ENCODE data around the gene RNF130.

Gene RNF130

DNA sequence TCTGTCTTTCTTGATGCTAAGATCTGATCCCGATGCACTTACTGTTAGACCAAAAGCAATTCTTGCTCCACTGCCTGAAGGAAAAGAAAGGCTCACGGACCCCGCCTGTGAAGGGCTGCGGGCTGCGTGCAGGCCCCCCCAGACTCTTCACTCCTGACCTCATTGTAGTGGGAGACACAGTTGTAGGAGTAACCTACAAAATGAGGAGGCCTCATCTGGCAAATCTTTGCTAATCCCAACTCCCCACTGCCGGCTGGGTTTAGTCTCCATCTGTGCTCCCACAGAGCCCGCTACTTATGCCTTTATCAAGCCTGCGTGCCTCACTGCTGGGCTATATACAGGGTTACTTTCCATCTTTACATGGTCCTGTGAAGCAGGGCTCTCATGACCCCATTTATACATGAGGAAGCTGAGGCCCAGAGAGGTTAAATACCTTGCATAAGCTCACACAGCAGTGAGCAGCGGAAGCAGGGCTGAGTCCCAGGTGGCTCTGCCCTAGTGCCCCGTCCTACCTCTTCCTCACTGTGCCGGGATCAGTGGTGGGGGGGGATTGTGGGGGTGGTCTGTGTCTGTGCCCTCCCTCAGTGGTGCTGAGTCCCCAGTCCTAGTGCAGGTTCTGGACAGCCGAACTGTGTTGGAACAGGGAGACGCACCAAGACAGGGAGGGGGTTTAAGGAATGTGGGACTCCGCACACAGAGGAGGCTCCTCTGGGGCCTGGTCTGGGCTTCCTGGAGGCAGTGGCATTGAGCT, 43.9 kb upstream of the RNF130 start:
- Histone ChIP-seq H3K4me1 (peaks cover 26% of the 10 kb centered on the region), H4K20me1 (no peaks in the 10 kb centered on the region), H3K27ac (no peak overlapping the region; the same call in 1 of the 2 replicates), H3K27me3 (no peaks in the 10 kb centered on the region), H3K9ac (no peak overlapping the region), H3K36me3 (no peaks in the 10 kb centered on the region), H3K4me3 (no peak overlapping the region), H3K9me3 (no peaks in the 10 kb centered on the region), H3K4me2 (peak overlapping the region; percentile 17)
- TF ChIP-seq Cebpa-rat (IDR thresholded peaks at IDR 0.05) = no peak

DNA sequence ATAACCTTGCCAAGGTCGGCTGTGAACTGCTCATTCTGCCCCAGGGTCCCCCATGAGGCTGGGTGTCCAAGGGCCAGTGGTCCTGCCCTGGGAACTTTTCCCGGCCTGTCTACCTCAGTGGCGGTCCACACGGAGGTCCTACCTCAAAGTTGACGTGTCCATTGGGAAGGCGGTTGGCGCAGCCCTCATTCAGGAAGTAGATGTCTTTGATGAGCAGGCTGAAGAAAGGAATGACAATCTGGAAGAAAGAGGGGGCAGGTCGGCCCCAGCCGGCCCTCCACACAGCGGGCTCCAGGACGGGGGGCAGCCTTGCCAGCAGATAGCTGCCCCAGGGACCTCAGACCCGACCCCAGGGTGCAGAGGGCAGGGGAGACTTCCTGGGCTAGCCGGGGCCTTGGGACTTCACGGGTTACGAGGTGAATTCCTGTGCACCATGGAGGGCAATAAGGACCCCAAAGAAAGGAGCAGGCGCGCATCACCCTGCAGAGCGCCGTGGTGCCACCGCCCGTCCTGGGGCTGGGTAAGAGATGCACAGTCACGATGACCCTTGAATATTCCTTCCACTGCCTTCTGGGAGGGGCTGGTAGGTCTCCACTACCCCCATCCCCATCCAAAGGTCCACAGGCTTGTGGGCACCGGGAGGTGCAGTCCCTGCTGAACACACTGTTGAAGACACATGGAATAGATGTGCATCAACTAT, 42.9 kb upstream of the RNF130 start:
- H3K4me3 ChIP-seq = no peak overlapping the region

DNA sequence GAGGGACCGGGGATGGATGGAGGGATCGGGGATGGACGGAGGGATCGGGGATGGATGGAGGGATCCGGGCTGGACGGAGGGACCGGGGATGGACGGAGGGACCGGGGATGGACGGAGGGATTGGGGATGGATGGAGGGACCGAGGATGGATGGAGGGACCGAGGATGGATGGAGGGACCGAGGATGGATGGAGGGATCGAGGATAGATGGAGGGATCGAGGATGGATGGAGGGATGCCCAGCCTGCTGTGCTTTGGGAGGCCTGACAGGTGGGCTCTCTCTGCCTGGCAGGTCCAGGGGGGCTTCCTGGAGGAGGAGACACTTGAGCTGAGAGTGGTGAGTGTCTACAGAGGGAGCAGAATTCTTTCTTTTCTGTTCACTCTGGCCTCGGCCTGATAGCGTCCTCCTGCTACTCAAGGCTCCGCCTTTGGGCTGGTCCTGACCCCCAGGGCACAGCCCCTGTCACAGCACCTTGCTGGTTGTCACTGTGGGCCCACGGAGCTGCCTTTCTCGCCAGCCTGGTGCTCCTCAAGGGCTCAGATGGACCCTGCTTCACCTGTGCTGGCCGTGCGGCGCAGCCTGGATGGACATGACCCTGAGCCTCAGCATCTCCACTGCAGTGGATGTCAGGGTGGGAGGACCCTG, 42.2 kb upstream of the RNF130 start:
- peaks cover 26% of the 10 kb centered on the region for H3K4me1 ChIP-seq
- TF ChIP-seq Cebpa-rat (IDR thresholded peaks at IDR 0.05) = no peak
- H3K36me3 ChIP-seq = no peaks in the 10 kb centered on the region
- H3K9me3 ChIP-seq = 0 out of 2 replicates have a peak, but pooled peaks cover under 1% of the 10 kb centered on the region
- no peak overlapping the region for H3K4me3 ChIP-seq
- no peak overlapping the region for H3K4me2 ChIP-seq
- H3K9ac ChIP-seq = no peak overlapping the region
- H3K27me3 ChIP-seq = no peaks in the 10 kb centered on the region
- H4K20me1 ChIP-seq = no peaks in the 10 kb centered on the region
- no peak overlapping the region for H3K27ac ChIP-seq

More for the DNA sequence above, 42.9 kb upstream of the RNF130 start:
- peak overlapping the region; percentile 17; the same call in 1 of the 2 replicates for H3K4me2 ChIP-seq
- no peak overlapping the region for H3K27ac ChIP-seq
- no peak overlapping the region for H3K9ac ChIP-seq
- TF ChIP-seq Cebpa-rat (IDR thresholded peaks at IDR 0.05) = no peak
- no peaks in the 10 kb centered on the region for H3K36me3 ChIP-seq
- no peaks in the 10 kb centered on the region for H4K20me1 ChIP-seq
- H3K4me1 ChIP-seq = peaks cover 26% of the 10 kb centered on the region
- no peaks in the 10 kb centered on the region for H3K27me3 ChIP-seq
- H3K9me3 ChIP-seq = no peaks in the 10 kb centered on the region

DNA sequence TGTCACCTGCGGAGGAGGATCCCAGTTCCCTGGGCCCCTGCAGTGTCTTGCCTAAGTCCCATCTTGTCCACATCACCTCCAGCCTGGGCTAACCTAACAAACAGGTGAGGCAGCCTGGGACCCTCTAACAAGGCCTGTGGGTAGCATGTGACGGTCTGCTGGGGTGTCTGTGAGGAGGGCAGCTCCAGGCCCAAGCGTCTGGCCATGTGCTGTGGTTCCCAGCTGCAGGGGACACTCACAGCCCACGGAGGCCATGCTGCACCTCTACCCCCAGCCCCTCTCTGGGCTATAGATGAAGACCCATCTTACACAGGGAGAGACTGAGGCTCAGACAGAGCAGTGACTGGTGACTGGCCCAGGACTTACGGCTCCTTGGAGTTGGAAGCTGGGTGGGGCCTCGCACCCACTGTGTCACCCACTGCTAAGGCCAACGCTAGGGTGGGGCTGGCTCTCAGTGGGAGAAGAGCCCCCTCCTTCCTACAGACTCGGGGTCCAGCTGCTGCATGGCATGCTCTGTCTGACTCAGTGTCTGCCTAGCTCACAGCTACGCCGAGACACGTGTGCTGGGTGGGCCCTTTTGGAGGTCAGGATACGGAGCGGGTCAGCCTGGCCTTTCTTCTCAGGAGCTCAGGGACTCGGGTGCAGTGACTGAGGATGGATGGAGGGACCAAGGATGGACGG, 40.8 kb upstream of the RNF130 start:
- H4K20me1 ChIP-seq = no peaks in the 10 kb centered on the region
- no peak overlapping the region for H3K9ac ChIP-seq
- H3K4me3 ChIP-seq = no peak overlapping the region
- H3K4me2 ChIP-seq = no peak overlapping the region
- no peak overlapping the region for H3K27ac ChIP-seq
- no peaks in the 10 kb centered on the region for H3K27me3 ChIP-seq
- no peaks in the 10 kb centered on the region for H3K36me3 ChIP-seq
- H3K4me1 ChIP-seq = peaks cover 26% of the 10 kb centered on the region
- no peak for TF ChIP-seq Cebpa-rat (IDR thresholded peaks at IDR 0.05)
- peaks cover 15% of the 10 kb centered on the region for H3K9me3 ChIP-seq

DNA sequence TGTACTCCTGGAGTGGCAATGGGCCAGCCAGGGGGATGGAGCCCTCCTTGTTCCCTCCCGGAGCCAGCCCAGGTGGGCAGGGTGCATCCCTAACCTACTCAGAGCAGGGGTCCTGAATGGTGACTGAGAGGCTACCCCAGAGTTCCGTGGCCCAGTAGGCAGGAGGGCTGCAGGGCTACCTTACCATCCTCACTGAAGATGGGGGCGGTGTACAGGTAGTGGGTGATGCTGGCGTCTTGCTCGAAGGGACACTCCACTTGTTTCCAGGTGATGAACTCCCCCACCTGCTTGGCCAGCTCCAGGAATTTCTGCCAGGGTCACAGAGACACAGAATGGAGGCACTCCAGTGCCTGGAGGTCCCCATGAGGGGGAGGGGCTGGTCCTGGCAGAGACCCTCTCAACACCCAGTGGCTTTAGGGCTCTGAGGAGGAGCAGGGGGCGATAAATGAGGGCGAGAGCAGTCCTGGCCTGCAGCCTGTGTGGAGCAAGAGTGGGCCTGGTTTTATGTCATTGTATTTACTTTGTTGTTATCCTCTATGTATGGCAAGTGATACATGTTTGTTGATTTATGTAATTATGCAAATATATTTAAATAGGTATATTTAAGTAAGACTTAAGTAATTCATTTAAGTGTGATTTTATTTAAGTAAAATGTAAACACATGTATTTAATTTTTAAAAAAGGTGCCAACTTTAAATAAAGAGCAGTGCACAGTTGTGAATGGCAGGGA, 39.9 kb upstream of the RNF130 start:
- no peaks in the 10 kb centered on the region for H4K20me1 ChIP-seq
- H3K9me3 ChIP-seq = peaks cover 24% of the 10 kb centered on the region
- H3K4me2 ChIP-seq = no peak overlapping the region
- no peaks in the 10 kb centered on the region for H3K27me3 ChIP-seq
- H3K36me3 ChIP-seq = no peaks in the 10 kb centered on the region
- peaks cover 24% of the 10 kb centered on the region for H3K4me1 ChIP-seq
- no peak overlapping the region for H3K4me3 ChIP-seq
- no peak overlapping the region for H3K9ac ChIP-seq
- H3K27ac ChIP-seq = no peak overlapping the region
- no peak for TF ChIP-seq Cebpa-rat (IDR thresholded peaks at IDR 0.05)

DNA sequence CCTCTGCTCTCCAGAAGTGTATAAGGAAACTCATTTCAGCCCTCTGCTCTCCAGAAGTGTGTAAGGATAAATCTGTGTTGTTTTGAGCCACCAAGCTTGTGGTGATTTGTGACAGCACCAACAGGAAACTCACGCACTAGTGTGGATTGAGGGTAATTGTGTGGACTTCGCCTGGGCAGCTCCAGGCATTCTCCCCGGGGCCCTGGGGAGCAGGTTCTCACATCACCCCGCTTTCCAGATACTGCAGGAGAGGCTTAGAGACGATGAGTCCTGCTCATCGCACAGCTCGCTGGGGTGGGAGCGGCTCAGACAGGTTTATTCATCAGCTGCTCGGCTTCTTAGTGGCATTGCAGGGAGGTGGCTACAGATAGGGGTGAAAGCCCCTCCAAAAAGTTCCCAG, 38.4 kb upstream of the RNF130 start:
- Histone ChIP-seq H3K9me3 (peaks cover 36% of the 10 kb centered on the region), H3K27ac (no peak overlapping the region), H4K20me1 (no peaks in the 10 kb centered on the region), H3K27me3 (no peaks in the 10 kb centered on the region), H3K9ac (no peak overlapping the region), H3K36me3 (no peaks in the 10 kb centered on the region), H3K4me1 (peaks cover 9% of the 10 kb centered on the region), H3K4me3 (no peak overlapping the region), H3K4me2 (no peak overlapping the region)
- TF ChIP-seq Cebpa-rat (IDR thresholded peaks at IDR 0.05) = no peak

DNA sequence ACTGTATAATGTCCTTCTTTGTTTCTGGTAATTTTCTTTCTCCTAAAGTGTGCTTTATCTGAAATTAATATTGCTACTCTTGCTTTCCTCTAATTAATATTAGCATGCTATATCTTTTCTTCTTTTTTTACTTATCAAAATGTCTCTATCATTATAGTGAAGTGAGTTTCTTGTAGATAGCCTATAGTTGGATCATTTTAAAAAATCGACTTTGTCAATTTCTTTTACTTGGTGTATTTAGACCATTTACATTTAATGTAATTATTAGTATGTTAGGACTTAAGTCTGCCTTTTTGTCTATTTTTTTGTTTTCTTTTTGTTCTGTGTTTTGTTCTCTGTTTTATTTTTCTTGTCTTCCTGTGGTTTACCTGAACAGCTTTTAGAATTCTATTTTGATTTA, 35.4 kb upstream of the RNF130 start:
- H3K4me2 ChIP-seq = no peak overlapping the region
- H3K27me3 ChIP-seq = no peaks in the 10 kb centered on the region
- no peaks in the 10 kb centered on the region for H3K36me3 ChIP-seq
- no peaks in the 10 kb centered on the region for H4K20me1 ChIP-seq
- no peak overlapping the region for H3K9ac ChIP-seq
- no peak overlapping the region for H3K4me3 ChIP-seq
- H3K4me1 ChIP-seq = no peaks in the 10 kb centered on the region
- H3K9me3 ChIP-seq = peaks cover 38% of the 10 kb centered on the region
- TF ChIP-seq Cebpa-rat (IDR thresholded peaks at IDR 0.05) = no peak
- no peak overlapping the region for H3K27ac ChIP-seq

DNA sequence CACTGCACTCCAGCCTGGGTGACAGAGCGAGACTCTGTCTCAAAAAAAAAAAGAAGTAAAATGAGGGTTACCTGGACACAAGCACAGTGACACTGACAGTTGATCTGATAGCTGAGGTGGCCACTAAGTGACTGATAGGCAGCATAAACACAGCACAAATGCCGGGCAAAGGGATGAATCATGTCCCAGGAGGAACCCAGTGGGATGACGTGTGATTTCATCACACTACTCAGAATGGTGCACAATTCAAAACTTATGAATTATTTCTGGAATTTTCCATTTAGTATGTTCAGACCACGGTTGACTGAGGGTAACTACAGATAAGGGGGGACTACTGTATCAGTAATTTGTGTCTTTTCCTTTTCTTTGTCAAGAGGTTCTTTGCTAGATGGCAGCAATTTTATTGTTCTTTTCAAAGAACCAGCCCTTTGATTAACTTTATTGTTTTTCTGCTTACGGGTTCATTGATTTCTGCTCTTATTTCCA, 34.3 kb upstream of the RNF130 start:
- H3K4me2 ChIP-seq = no peak overlapping the region
- H3K27ac ChIP-seq = no peak overlapping the region
- H3K4me1 ChIP-seq = no peaks in the 10 kb centered on the region
- TF ChIP-seq Cebpa-rat (IDR thresholded peaks at IDR 0.05) = no peak
- peaks cover 38% of the 10 kb centered on the region for H3K9me3 ChIP-seq
- no peaks in the 10 kb centered on the region for H3K36me3 ChIP-seq
- H3K4me3 ChIP-seq = no peak overlapping the region
- no peaks in the 10 kb centered on the region for H4K20me1 ChIP-seq
- no peaks in the 10 kb centered on the region for H3K27me3 ChIP-seq
- no peak overlapping the region for H3K9ac ChIP-seq

DNA sequence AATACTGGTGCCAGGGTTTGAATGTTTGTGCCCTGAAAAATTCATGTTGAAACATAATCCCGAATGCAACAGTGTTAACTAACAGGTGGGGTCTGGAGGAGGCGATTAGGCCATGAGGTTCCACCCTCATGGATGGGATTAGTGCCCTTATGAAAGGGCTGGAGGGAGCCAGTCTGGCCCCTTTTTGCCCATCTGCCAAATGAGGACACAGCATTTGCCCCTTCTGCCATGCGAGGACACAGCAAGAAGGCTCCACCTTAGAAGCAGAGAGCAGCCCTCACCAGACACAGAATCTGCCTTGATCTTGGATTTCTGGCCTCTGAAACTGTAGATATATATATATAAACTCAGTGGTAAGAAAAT, 32.6 kb upstream of the RNF130 start:
- Histone ChIP-seq H3K27ac (no peak overlapping the region), H3K9me3 (peaks cover 38% of the 10 kb centered on the region), H3K4me2 (no peak overlapping the region), H3K36me3 (no peaks in the 10 kb centered on the region), H3K9ac (no peak overlapping the region), H3K4me3 (no peak overlapping the region), H4K20me1 (no peaks in the 10 kb centered on the region), H3K27me3 (no peaks in the 10 kb centered on the region), H3K4me1 (peaks cover 5% of the 10 kb centered on the region)
- no peak for TF ChIP-seq Cebpa-rat (IDR thresholded peaks at IDR 0.05)

All from BLaER1 (cell line).